ENCODE measurements around the gene DDX17.

GRCh38 chr22:38436629-38437395, 69.3 kb downstream of the DDX17 start:
- TF ChIP-seq MXI1 (conservative IDR thresholded peaks at IDR 0.05; ENCODE audit: poor library complexity, severe bottlenecking), result no peak
- TF ChIP-seq TAF1 (IDR thresholded peaks at IDR 0.05; ENCODE audit: low read depth), result no peak
- TF ChIP-seq CTCF (IDR thresholded peaks at IDR 0.05; ENCODE audit: poor library complexity, severe bottlenecking), result no peak
- TF ChIP-seq EZH2 (IDR thresholded peaks at IDR 0.05; ENCODE audit: borderline replicate concordance, insufficient read depth, low read length, poor library complexity, severe bottlenecking), result no peak
- no peak for TF ChIP-seq SMC3 (conservative IDR thresholded peaks at IDR 0.05; ENCODE audit: poor library complexity)
- no peak for TF ChIP-seq POLR2AphosphoS5 (IDR thresholded peaks at IDR 0.05)
- TF ChIP-seq REST (IDR thresholded peaks at IDR 0.05; ENCODE audit: borderline replicate concordance), result no peak
- no peak for TF ChIP-seq RAD21 (conservative IDR thresholded peaks at IDR 0.05)

All from neural cell (in vitro differentiated cells).